Naive thymus-derived CD4-positive, alpha-beta T cell (primary cell): ENCODE measurements around the gene TRIM17. TPM values are rescaled to one million over a fixed set of nuclear protein-coding genes. Genes with fewer than 3 reads are reported as not detected.

Experiments
- ATAC-seq: fragments of 150-1000 bp; cut with Tn5 transposase; 2 replicates; pipeline ENCODE4 v1.10.0; 2021; ENCODE audit warnings: mild to moderate bottlenecking, moderate library complexity
- CTCF ChIA-PET: fragments of 350-600 bp; sonication (Branson Sonifier 250); formaldehyde crosslinking; loops from one replicate; lab custom pipeline; 2021; ENCODE audit warnings: antibody characterized with exemption; lab: Charles Lee
- POLR2A ChIA-PET: fragments of 350-600 bp; sonication (Branson Sonifier 250); formaldehyde crosslinking; loops from one replicate; lab custom pipeline; 2021; ENCODE audit warnings: antibody characterized with exemption, inconsistent platforms; lab: Charles Lee
- DNase-seq, 9 donors: peaks; one replicate each; pipeline versions ENCODE4 v3.0.0 to v3.0.0-alpha.2; 2020 to 2022; ENCODE audit warnings: mixed read lengths in 1 of 9
- H3K27ac ChIP-seq: one replicate; pipeline ENCODE4 v1.7.0; 2013; ENCODE audit warnings: mild to moderate bottlenecking, low read depth, low read length, moderate library complexity
- H3K27me3 ChIP-seq, 2 donors: one replicate each; pipeline ENCODE4 v1.7.0; 2013; ENCODE audit warnings: low read length in 2 of 2, mild to moderate bottlenecking in 2 of 2, moderate library complexity in 2 of 2; ENCODE audit not compliant: control insufficient read depth in 2 of 2, insufficient read depth in 2 of 2
- H3K36me3 ChIP-seq, 3 experiments: 1 replicate in 2 of 3; 2 replicates in 1 of 3; pipeline ENCODE4 v1.7.0; 2013; ENCODE audit warnings: low read length in 3 of 3, mild to moderate bottlenecking in 3 of 3, moderate library complexity in 1 of 3; ENCODE audit not compliant: insufficient read depth in 3 of 3, control insufficient read depth in 2 of 3
- H3K4me1 ChIP-seq, 2 donors: one replicate each; pipeline ENCODE4 v1.7.0; 2013; ENCODE audit warnings: low read length in 2 of 2, mild to moderate bottlenecking in 2 of 2, moderate library complexity in 1 of 2; ENCODE audit not compliant: control insufficient read depth in 2 of 2, insufficient read depth in 2 of 2
- H3K4me3 ChIP-seq: 2 replicates; pipeline ENCODE4 v1.7.0; 2013; ENCODE audit warnings: mild to moderate bottlenecking, low read length
- H3K9me3 ChIP-seq, 3 experiments: 1 replicate in 2 of 3; 2 replicates in 1 of 3; pipeline ENCODE4 v1.7.0; 2013; ENCODE audit warnings: low read length in 3 of 3; ENCODE audit not compliant: control insufficient read depth in 2 of 3
- H3K27ac Mint-ChIP-seq, 9 donors: one replicate each; pipeline ENCODE4 v1.8.0; 2020 to 2022; ENCODE audit warnings: mixed read lengths in 9 of 9, mild to moderate bottlenecking in 8 of 9, moderate library complexity in 5 of 9, inconsistent platforms in 2 of 9
- H3K27me3 Mint-ChIP-seq, 5 donors: one replicate each; pipeline ENCODE4 v1.8.0; 2021 to 2022; ENCODE audit warnings: mixed read lengths in 5 of 5, mild to moderate bottlenecking in 1 of 5
- H3K36me3 Mint-ChIP-seq, 5 donors: one replicate each; pipeline ENCODE4 v1.8.0; 2020 to 2022; ENCODE audit warnings: mixed read lengths in 5 of 5, mild to moderate bottlenecking in 3 of 5, inconsistent platforms in 1 of 5
- H3K4me1 Mint-ChIP-seq, 7 donors: one replicate each; pipeline ENCODE4 v1.8.0; 2020 to 2022; ENCODE audit warnings: mixed read lengths in 7 of 7, mild to moderate bottlenecking in 3 of 7, inconsistent platforms in 1 of 7
- H3K4me3 Mint-ChIP-seq, 10 donors: one replicate each; pipeline ENCODE4 v1.8.0; 2020 to 2022; ENCODE audit warnings: mild to moderate bottlenecking in 10 of 10, mixed read lengths in 10 of 10, moderate library complexity in 6 of 10, inconsistent platforms in 2 of 10
- H3K9me3 Mint-ChIP-seq, 11 donors: one replicate each; pipeline ENCODE4 v1.8.0; 2020 to 2022; ENCODE audit warnings: mixed read lengths in 11 of 11, mild to moderate bottlenecking in 4 of 11, inconsistent platforms in 1 of 11, moderate library complexity in 1 of 11
- intact Hi-C, 2 donors: fragments of 100-400 bp; cut with micrococcal nuclease; formaldehyde crosslinking; loops; one replicate each; pipeline ENCODE4 v1.15.1; 2023
- polyA plus RNA-seq, 2 donors: library from polyadenylated mRNA; unstranded; fragments of 300-500 nt; fragmentation: Illumina TruSeq; gene quantifications; one replicate each; pipeline ENCODE4 v1.2.3, GENCODE V29; 2021
- total RNA-seq, 6 experiments: library from RNA in 5 of 6; stranded (reverse) in 5 of 6; gene quantifications; 1 replicate in 5 of 6; 2 replicates in 1 of 6; pipeline ENCODE4 v1.2.3 and lab custom pipeline; 2021 to 2026

Gene TRIM17
- total and polyA plus RNA-seq, 7 experiments from 2014 or later = 0.18 to 2.5 (median 1.00) TPM

DNA sequence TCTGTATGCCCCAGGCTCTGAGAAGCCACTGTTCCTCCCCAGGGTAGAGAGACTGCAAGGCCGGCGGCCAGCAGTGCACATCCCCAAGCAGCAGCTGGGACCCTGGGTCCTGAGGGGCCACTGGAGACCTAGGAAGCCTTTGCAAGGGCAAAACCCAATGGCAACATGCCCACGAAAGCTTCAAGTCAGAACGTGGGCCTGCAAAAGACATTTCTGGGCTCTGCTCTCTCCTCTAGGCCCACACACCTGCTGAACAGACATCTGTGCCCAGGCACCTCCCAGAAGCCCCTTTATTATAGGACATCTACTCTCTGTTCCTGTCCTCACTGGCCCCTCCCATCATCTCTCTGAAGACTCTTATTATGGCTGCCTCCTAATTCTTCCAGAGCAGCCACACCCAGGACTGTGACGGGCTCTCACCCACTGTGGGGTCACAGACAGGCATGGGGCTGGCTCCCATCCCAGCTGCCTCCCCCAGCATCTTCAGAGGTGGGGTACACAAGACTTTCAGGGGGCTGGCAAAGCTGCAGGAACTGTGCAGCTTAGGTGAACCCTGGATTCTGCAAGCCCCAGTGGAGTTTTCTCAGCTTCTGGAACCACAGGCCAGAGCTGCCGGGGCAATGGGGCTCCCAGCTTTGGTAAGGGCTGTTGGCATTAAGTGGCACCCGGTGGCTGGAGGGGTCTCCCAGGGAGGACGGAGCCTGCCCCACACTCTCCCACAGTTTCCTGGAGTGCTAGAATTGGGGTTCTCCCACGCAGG is 22.7 kb downstream of the TRIM17 start:
- no peak overlapping the region for H3K4me3 Mint-ChIP-seq
- ATAC-seq (no peak), DNase-seq (no peak)
- H3K4me3 ChIP-seq = no peak overlapping the region
- H3K27ac Mint-ChIP-seq = peak overlapping the region in 3 of 9 donors; percentile 43 to 67 (median 51)
- H3K36me3 Mint-ChIP-seq = peaks cover 0 to 24% (median 3%) of the 10 kb centered on the region in 5 donors
- H3K36me3 ChIP-seq = peaks cover 4 to 57% (median 7%) of the 10 kb centered on the region in 3 experiments
- peaks cover 7 to 18% (median 10%) of the 10 kb centered on the region in 7 donors for H3K4me1 Mint-ChIP-seq
- no peaks in the 10 kb centered on the region for H3K9me3 ChIP-seq
- H3K4me1 ChIP-seq = peaks cover 0 to 5% of the 10 kb centered on the region in 2 donors
- POLR2A ChIA-PET = no interaction called here
- H3K27ac ChIP-seq = no peak overlapping the region
- peaks cover 0 to 1% (median 0%) of the 10 kb centered on the region in 11 donors for H3K9me3 Mint-ChIP-seq
- CTCF ChIA-PET = no interaction called here
- H3K27me3 Mint-ChIP-seq = no peaks in the 10 kb centered on the region
- intact Hi-C loops = loop anchor here in 1 of 2 donors (1.0 kb wide), 1 partner anchor 263 kb away; no protein-coding TSS in a partner anchor
- H3K27me3 ChIP-seq = no peaks in the 10 kb centered on the region

DNA sequence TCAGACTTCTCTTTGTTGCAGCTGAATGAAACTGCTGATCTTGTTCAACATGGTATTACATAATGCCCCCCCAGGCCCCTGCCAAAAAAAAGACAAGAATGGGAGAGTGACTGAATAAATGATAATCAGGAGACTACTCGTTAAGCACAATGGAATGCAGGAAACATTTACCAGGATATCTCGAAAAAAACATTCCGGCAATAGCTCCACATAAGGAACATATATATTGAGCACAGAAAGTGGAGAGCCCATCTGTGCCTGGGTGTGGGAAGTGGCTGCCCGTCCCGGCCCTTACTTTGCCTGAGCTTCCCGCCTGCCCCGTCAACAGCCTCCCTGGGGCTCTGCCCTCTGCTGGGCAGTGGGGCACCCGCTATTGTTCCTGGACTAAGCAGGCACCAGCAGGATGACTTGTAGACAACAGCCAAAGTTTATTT is 23.4 kb downstream of the TRIM17 start:
- Histone ChIP-seq H3K4me1 (peaks cover 0 to 5% of the 10 kb centered on the region in 2 donors), H3K27ac (no peak overlapping the region), H3K9me3 (no peaks in the 10 kb centered on the region), H3K36me3 (peaks cover 4 to 51% (median 7%) of the 10 kb centered on the region in 3 experiments), H3K27me3 (no peaks in the 10 kb centered on the region), H3K4me3 (no peak overlapping the region)
- DNase-seq (no peak), ATAC-seq (no peak)
- H3K27ac Mint-ChIP-seq = peak overlapping the region in 2 of 9 donors; percentile 43 to 62
- peaks cover 4 to 14% (median 10%) of the 10 kb centered on the region in 7 donors for H3K4me1 Mint-ChIP-seq
- no peak overlapping the region for H3K4me3 Mint-ChIP-seq
- H3K36me3 Mint-ChIP-seq = peaks cover 0 to 24% (median 3%) of the 10 kb centered on the region in 5 donors
- H3K27me3 Mint-ChIP-seq = no peaks in the 10 kb centered on the region
- ChIA-PET POLR2A (interaction anchor here (0.6 kb wide), 1 partner anchor 193 kb away, joined by 3 read pairs; no protein-coding TSS in a partner anchor), CTCF (no interaction called here)
- H3K9me3 Mint-ChIP-seq = peaks cover 0 to 1% (median 0%) of the 10 kb centered on the region in 11 donors
- intact Hi-C loops = loop anchor here in 1 of 2 donors (1.0 kb wide), 1 partner anchor 262 kb away; no protein-coding TSS in a partner anchor

GRCh38 chr1:228392111-228392936 is 24.3 kb downstream of the TRIM17 start:
- Mint-ChIP-seq H3K27me3 (no peaks in the 10 kb centered on the region), H3K4me3 (no peak overlapping the region), H3K4me1 (peaks cover 0 to 5% (median 1%) of the 10 kb centered on the region in 7 donors), H3K9me3 (peaks cover 0 to 1% (median 0%) of the 10 kb centered on the region in 11 donors), H3K27ac (peak overlapping the region in 1 of 9 donors; percentile 53), H3K36me3 (peaks cover 0 to 15% (median 0%) of the 10 kb centered on the region in 5 donors)
- Histone ChIP-seq H3K4me3 (no peak overlapping the region), H3K9me3 (no peaks in the 10 kb centered on the region), H3K4me1 (no peaks in the 10 kb centered on the region), H3K27ac (no peak overlapping the region), H3K27me3 (no peaks in the 10 kb centered on the region), H3K36me3 (peaks cover 4 to 46% (median 7%) of the 10 kb centered on the region in 3 experiments)
- ATAC-seq (no peak), DNase-seq (no peak)
- CTCF ChIA-PET = interaction anchor here (0.7 kb wide), 1 partner anchor 28 kb away, joined by 4 read pairs; no protein-coding TSS in a partner anchor
- intact Hi-C loops = no loop called here
- POLR2A ChIA-PET = interaction anchor here (0.6 kb wide), 1 partner anchor 192 kb away, joined by 3 read pairs; no protein-coding TSS in a partner anchor

- Mint-ChIP-seq H3K4me3 (no peak overlapping the region), H3K27me3 (peaks cover 0 to 2% (median 0%) of the 10 kb centered on the region in 5 donors), H3K27ac (peak overlapping the region in 2 of 9 donors; percentile 3 to 16), H3K9me3 (peaks cover 0 to 1% (median 0%) of the 10 kb centered on the region in 11 donors), H3K36me3 (peaks cover 0 to 15% (median 0%) of the 10 kb centered on the region in 5 donors), H3K4me1 (peaks cover 0 to 5% (median 0%) of the 10 kb centered on the region in 7 donors)
- ChIA-PET CTCF (interaction anchor here (0.7 kb wide), 1 partner anchor 29 kb away, joined by 4 read pairs; no protein-coding TSS in a partner anchor), POLR2A (interaction anchor here (0.5 kb wide), 1 partner anchor 36 kb away, joined by 4 read pairs; no protein-coding TSS in a partner anchor)
- peaks cover 3 to 38% (median 4%) of the 10 kb centered on the region in 3 experiments for H3K36me3 ChIP-seq
- intact Hi-C loops = no loop called here
- no peak overlapping the region for H3K27ac ChIP-seq
- no peaks in the 10 kb centered on the region for H3K4me1 ChIP-seq
- no peaks in the 10 kb centered on the region for H3K9me3 ChIP-seq
- DNase-seq = no peak
- H3K4me3 ChIP-seq = no peak overlapping the region
- no peaks in the 10 kb centered on the region for H3K27me3 ChIP-seq
- peak; percentile 21 for ATAC-seq
These were observed 25.1 kb downstream of the TRIM17 start for GRCh38 chr1:228391411-228392020.

DNA sequence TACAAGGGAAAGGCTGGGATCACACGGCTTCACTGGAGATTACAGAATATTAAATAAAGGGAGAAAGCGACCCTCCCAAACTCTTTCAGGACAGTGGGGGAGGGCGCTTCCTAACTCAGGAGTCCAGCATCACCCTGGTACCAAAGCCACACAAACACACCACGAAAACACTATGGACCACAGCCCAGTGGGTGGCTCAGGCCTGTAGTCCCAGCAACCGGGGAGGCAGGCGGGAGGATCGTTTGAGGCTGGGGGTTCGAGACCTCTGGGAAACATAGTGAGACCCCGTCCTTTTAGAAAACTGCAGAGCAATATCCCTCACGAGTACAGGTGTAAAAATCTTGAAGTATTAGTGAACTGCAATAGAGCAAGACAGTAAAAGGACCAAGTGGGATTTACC is 26.0 kb downstream of the TRIM17 start:
- H3K4me3 ChIP-seq = no peak overlapping the region
- intact Hi-C loops = no loop called here
- no peaks in the 10 kb centered on the region for H3K27me3 ChIP-seq
- H3K36me3 ChIP-seq = peaks cover 0 to 29% (median 3%) of the 10 kb centered on the region in 3 experiments
- Mint-ChIP-seq H3K4me3 (no peak overlapping the region), H3K27me3 (peaks cover 0 to 9% (median 0%) of the 10 kb centered on the region in 5 donors), H3K4me1 (peaks cover 0 to under 1% (median 0%) of the 10 kb centered on the region in 7 donors), H3K36me3 (peaks cover 0 to 11% (median 0%) of the 10 kb centered on the region in 5 donors), H3K27ac (peak overlapping the region in 1 of 9 donors; percentile 16), H3K9me3 (peaks cover 0 to 1% (median 0%) of the 10 kb centered on the region in 11 donors)
- no peak overlapping the region for H3K27ac ChIP-seq
- CTCF ChIA-PET = no interaction called here
- POLR2A ChIA-PET = interaction anchor here (0.9 kb wide), 1 partner anchor 15 kb away, joined by 3 read pairs; no protein-coding TSS in a partner anchor
- DNase-seq = no peak
- H3K4me1 ChIP-seq = no peaks in the 10 kb centered on the region
- no peaks in the 10 kb centered on the region for H3K9me3 ChIP-seq
- ATAC-seq = no peak

DNA sequence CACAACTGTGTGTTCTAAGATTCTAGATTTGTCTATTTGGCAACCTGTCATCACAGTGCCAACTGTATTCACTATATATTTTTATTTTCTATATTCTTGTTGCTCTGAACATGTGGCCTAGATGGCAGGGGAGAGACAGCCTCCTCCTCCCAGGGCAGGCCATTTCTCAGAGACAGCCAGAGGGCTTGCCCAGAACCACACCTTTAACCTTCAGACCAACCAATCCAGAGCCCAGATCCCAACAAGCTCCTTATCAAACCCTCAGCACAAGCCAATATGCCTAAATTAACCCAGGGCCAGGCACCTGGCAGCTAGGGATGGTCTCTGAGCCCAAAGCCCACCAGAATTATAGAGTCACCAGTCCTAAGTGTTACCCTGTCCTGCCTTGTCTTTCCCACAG is 29.3 kb downstream of the TRIM17 start:
- H3K36me3 ChIP-seq = no peaks in the 10 kb centered on the region
- Mint-ChIP-seq H3K36me3 (peaks cover 0 to under 1% (median 0%) of the 10 kb centered on the region in 5 donors), H3K9me3 (peaks cover 0 to 1% (median 0%) of the 10 kb centered on the region in 11 donors), H3K4me1 (no peaks in the 10 kb centered on the region), H3K4me3 (no peak overlapping the region), H3K27ac (no peak overlapping the region), H3K27me3 (peaks cover 0 to 31% (median 2%) of the 10 kb centered on the region in 5 donors)
- H3K9me3 ChIP-seq = no peaks in the 10 kb centered on the region
- POLR2A ChIA-PET = no interaction called here
- DNase-seq (no peak), ATAC-seq (no peak)
- H3K4me1 ChIP-seq = no peaks in the 10 kb centered on the region
- H3K4me3 ChIP-seq = no peak overlapping the region
- H3K27ac ChIP-seq = no peak overlapping the region
- no peaks in the 10 kb centered on the region for H3K27me3 ChIP-seq
- CTCF ChIA-PET = no interaction called here
- intact Hi-C loops = no loop called here
